Measurements from ENCODE around the gene MTA1. TPM values are rescaled to one million over a fixed set of nuclear protein-coding genes. Genes with fewer than 3 reads are reported as not detected.

MTA1 gene
- total RNA-seq, 1 donor from 2014 or later, result 60.9 TPM

GRCh38 chr14:105410642-105411016, 9.0 kb upstream of the MTA1 start:
- no peak for DNase-seq

- peak; percentile 55 for DNase-seq
Measured at GRCh38 chr14:105411017-105411941, 8.3 kb upstream of the MTA1 start.

- no peak for DNase-seq
Measured at GRCh38 chr14:105411985-105412770, 7.4 kb upstream of the MTA1 start.

DNA sequence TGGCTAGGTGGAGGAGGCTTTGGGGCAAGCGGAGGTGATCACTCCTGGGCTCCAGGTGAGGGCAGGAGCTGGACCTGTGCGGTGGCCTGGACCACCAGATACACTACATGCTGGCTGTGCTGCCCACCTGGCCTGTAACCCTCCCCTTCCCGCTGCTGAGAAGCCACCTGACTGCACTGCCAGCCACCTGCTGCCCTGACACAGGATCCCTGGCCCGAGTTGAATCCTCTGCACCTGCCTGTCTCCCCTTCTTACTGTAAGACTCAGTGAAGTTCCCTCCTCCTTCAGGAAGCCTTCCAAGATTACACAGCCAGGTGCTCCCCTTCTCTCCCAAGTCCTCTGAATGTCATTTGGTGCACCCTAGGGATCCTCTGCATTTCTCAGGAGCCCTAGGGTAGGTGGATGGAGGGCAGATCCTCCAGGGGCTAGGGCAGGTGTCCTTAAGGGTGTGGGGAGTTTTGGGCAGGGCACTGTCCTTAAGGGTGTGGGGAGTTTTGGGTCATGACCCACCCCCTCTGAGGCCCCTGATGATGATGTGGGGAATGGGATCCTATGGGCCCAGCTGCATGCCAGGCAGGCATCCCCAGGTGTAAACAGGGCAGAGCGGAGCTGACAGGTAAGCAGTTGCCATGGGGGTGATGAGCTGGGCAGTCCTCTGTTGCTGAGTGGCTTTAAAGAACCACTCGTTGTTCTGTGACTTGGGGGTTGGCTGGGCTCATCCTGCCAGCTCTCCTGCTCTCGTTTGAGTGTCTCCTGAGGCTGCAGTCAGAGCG, 6.7 kb upstream of the MTA1 start:
- no peak for DNase-seq

DNA sequence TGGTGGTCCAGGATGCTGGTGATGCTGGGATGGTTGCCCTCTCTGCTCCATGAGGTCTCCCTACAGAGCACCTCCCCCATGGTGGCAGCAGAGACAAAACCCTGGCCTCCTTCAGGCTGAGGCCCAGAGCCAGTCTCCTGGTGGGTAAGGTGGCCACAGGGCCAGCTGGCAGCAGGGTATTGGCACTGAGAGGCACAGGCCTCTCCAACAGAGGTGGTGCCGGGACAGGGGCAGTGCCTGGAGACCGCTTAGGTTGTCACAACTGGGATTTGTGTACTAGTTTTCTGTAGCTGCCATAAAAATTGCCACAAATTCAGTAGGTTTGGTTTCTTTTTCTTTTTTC, 6.1 kb upstream of the MTA1 start:
- no peak for DNase-seq

DNA sequence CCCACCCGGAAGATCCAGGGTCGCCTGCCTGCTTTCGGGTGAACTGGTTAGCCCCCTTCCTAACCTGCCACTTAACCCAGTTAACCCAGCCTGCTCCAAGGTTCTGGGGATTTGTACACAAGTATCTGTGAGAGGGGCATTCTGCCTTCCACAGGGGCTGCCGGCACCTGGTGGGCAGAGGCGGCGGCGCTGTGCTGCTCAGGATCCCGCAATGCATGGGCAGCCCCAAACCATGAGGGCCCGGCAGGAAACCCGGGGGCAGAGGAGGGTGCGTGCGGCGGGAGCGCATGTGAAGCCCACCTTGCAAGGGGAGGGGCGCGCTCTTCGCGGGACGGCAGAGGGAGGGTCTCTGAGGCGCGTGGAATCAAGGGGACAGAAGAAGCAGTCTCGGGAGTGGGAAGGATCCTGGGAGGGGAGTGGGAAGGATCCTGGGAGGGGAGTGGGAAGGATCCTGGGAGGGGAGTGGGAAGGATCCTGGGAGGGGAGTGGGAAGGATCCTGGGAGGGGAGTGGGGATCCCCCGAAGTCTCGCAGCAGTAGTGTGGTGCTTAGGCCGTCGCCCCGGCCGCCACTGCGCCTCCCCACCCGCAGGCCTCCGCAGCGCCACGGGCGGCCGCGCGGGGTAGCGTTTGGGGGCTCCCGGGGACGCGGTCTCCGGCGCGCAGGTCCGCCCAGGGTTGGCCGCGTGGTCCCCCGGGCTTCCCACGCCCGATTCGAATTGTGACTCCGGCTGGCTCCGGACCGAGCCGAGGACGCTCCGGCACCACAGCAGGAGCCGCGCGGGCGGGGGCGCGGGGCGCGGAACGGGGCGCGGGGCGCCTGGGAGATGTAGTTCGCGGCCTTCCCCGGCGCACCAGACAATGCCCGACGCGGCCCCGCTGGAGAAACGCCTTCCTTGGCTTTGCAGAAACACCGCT, 4.9 kb upstream of the MTA1 start:
- DNase-seq, result peak; percentile 84

GRCh38 chr14:105415481-105416428, 3.9 kb upstream of the MTA1 start:
- no peak for DNase-seq

- DNase-seq, result no peak
Measured at GRCh38 chr14:105416671-105417070, 3.0 kb upstream of the MTA1 start.

DNA sequence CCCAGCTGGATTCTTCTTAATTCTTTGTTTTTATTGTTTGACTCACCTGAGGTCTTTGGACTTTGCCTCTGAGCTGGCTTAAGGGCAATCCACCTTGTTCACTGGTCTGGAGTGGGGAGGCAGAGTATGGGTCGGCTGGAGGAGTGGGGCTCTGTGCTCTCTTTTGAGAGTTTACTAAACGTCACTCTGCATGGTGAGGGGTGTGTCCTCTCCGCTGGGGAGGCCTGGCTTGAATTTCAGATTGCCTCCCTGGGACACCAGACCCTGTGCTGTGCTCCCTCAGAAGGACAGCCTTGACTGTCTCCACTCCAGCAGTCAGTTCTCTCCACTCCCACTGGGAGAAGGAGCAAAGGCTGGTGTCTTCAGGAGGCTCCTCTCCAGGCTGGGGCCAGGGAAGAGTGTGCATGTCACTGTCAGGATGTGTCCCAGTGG, 1.9 kb upstream of the MTA1 start:
- DNase-seq, result no peak

GRCh38 chr14:105418269-105419194, 1.1 kb upstream of the MTA1 start:
- peak; percentile 41 for DNase-seq

- DNase-seq, result no peak
Measured at GRCh38 chr14:105420101-105420973, 710 bp downstream of the MTA1 start.

GRCh38 chr14:105420974-105421674, 1.5 kb downstream of the MTA1 start:
- DNase-seq, result no peak

DNA sequence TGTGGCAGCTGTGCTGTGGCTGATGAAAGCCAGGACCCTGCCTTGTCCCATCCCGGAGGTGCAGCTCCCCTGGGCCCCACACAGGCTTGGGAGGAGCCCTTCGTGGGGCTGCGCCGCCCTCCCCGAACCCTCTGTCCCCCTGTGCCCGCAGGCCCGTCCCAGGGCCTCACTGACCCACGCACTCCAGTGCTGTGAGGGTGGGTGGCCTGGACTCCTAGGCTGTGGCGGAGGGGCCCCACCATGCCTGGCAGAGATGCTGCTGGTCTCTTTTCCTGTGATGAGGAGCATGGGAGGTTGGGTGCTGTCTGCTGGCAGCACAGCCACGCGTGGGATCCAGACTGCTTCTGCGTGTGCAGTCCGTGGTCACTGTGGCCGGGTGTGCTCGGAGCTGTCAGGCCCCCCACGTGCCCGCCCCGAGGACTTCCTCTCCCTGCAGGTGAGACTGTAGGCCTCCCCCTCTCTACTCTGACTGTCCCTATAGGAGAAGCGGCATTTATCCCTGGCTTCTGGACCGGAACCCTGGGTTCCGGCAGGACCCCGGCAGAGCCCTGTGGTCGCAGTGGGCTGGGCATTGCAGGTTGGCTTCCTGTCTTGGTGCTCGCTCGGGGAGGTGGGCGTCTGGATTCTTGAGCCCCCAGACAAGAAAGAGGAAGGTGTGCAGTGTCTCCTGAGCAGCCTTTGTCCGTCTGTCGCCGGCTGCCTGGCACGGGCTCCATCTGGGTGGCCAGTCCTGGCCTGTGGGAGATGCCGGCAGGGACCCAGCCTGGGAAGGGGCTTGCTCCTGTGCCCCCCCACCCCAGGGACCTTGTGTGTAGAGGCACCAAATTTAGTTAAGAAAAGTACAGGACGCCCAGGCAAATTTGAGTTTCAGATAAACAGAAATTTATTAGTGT, 2.3 kb downstream of the MTA1 start:
- no peak for DNase-seq

DNA sequence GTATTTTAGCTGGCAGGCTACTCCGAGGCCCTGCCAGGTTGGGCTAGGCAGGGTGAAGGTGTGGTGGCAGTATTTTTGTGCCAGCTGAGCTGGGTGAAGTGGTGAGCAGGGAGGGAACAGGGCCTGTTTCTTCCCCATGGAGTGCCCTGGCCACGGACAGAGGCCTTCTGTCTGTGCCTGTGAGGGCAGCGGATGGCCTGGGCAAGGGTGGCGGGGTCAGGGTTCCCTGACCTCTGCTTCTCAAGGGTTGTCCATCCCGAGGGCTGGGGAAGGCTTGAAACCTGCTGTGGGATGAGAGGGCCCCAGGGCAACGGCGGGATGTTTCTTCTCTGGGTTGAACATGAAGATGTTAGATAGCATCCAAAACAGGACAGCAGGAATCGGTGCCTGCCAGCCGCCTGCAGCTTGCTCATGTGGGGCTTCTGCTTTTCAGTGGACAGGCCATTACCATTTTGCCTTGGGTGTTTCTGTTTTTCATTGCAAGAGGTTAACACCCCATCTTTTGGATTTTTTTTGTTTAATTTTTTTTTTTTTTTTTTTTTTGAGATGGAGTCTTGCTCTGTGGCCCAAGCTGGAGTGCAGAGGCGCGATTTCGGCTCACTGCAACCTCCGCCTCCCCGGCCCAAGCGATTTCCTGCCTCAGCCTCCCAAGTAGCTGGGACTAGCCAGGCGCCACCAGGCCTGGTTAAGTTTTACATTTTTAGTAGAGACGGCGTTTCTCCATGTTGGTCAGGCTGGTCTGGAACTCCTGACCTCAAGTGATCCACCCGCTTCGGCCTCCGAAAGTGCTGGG, 3.3 kb downstream of the MTA1 start:
- no peak for DNase-seq

DNA sequence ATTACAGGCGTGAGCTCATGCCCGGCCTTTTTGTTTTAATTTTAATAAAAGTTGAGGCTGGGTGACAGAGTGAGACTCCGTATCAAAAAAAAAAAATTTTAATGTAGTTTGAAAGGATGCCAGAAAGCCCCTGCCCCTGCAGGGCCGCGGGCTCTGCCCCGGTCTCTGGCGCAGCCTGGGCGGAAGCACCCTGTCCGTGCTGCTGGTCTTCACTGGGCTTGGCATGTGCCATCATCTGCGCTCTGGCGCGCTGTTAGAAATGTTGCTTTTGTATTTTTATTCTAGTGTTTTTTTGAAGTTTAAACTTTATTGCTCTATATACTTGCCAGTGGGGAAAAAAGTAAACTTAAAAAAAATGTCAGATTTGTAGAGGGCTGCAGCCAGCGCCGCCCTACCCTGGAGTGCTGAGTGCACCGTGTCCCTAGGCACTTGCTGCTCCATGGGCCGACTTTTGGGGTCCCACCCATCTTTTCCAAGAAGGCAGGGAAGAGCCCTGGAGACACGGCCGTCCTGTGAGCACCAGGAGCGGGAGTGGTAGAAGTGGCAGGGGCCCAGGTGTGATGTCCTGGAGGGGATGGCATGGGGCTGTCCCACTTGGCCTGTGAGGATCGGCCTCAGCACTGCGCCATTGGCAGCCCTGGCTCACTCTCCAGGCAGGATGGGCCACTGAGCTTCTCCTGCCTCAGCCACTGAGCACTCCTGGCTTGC, 4.0 kb downstream of the MTA1 start:
- DNase-seq, result no peak

Measured in tongue (tissue), 2 donors.